ENCODE results near the gene POMGNT2.
"Not testable (repeated sequence)": the region's sequence is repeated elsewhere in the genome, so short reads cannot be mapped to it uniquely, and the experiment has no call there.

POMGNT2 gene

GRCh38 chr3:43075904-43076661, 29.8 kb downstream of the POMGNT2 start:
- DNase-seq (ENCODE audit: low spot score), result no peak

DNA sequence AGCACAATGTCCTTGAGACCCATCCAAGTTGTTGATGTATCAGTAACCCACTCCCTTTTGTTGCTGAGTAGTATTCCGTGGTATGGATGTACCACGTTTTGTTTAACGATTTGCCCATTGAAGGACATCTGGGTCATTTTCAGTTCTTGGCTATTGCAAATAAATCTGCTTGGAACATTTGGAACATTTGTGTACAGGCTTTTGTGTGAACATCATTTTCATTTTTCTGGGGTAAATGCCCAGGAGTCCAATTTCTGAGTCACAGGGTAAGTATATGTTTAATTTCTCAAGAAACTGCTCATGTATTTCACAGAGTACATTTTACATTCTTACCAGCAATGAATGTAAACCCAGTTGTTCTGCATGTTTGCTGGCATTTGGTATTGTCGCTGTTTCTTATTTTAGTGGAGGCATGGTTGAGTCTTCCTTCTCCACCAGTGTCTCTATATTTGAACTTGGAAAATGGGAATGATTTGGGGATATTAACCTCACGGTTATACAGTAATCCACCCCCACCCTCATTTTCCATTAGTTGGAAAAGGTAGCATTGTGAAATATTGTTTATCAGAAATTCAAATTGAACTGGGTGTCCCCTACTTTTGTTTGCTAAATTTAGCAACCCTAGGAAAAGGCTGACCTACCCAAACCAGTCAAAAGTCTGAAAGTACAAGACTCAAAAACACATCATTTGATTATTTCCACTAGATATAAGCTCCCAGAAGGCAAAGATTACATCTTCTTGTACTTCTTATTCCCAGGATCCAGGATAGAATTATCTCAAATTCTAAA, 30.8 kb downstream of the POMGNT2 start:
- no peak for DNase-seq (ENCODE audit: low spot score)

DNA sequence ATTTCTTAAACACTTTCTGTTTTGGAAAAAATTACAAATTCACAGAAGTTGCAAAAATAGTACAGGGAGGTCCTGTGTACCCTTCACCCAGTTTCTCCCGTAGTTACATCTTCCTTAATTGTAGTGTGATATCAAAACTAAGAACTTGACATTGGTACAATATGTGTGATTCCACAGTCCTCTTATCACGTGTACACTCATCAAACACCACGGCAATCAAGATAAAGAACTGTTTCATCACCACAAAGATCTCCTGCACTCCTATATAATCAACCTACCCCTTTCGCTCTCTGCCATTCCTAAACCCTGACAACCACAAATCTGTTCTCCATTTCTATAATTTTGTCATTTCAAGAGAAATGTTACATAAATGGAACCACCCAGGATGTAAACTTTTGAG, 31.4 kb downstream of the POMGNT2 start:
- no peak for DNase-seq (ENCODE audit: low spot score)

- no peak for DNase-seq (ENCODE audit: low spot score)
Measured at GRCh38 chr3:43073836-43074220, 32.1 kb downstream of the POMGNT2 start.

GRCh38 chr3:43073116-43073835, 32.6 kb downstream of the POMGNT2 start:
- DNase-seq (ENCODE audit: low spot score), result no peak

DNA sequence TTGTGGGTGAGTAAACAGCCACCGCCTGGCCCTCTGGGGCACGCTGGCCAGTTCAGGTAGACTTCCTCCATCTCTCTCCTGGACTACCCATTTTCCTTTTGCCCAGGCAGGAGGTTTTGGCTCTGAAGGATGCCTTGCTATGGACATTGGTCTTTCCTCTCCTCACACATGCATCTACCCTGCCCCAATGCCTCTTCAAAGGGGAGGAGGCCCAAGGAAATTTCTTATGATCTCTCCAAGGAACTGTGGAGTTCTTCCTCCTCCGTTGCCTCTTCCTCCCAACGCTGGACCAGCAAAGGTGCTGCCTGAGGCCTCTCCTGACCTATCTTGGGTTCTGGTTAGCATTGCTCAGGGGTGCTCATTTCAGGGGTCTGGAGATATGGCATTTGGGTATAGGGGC, 33.5 kb downstream of the POMGNT2 start:
- DNase-seq (ENCODE audit: low spot score), result no peak

- peak; percentile 46 for DNase-seq (ENCODE audit: low spot score)
Measured at GRCh38 chr3:43071313-43071893, 34.5 kb downstream of the POMGNT2 start.

- DNase-seq (ENCODE audit: low spot score), result not testable (repeated sequence)
Measured at GRCh38 chr3:43070670-43071069, 35.2 kb downstream of the POMGNT2 start.

DNA sequence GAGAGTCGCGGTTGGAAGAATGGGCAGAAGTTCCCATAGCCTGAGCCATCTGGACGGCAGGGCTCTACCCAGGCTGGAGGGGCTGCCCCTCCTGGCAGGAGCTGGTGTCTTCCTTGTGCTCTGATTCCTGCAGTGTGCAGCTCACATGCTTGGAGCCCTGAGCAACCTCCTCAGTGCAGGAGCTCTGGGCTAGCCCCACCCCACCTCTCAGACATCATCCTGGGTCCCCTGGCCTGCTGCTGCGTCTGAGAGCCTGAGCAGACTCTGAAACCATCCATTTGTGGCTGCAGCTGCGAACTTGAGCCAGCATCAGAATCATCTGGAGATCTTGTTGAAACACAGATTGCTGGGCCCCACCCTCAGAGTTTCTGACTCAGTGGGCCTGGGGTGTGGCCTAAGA, 42.8 kb downstream of the POMGNT2 start:
- no peak for DNase-seq (ENCODE audit: low spot score)

DNA sequence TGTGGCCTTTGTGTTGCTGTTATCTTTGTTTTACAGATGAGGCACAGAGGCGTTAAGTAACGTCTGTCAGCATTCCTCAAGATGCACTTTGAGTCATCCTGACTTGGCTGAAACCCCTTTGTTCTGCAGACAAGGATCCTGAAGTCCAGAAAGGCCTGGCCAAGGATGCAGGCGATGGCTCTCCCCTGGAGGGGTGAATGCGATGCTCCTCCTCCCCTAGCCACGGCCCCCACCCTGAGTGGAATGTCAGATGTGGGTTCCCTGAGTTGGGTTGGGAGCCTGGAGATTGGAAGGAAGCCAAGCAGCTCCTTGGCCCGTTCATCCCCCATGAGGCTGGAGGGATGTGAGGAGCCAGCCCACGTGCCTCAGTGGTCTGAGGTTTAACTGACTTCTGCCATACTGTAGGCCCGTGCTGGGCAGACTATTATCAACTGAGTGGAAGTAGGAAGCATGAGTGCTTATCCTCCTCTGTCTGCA, 43.3 kb downstream of the POMGNT2 start:
- DNase-seq (ENCODE audit: low spot score), result no peak

- no peak for DNase-seq (ENCODE audit: low spot score)
Measured at GRCh38 chr3:43062040-43062563, 43.8 kb downstream of the POMGNT2 start.

DNA sequence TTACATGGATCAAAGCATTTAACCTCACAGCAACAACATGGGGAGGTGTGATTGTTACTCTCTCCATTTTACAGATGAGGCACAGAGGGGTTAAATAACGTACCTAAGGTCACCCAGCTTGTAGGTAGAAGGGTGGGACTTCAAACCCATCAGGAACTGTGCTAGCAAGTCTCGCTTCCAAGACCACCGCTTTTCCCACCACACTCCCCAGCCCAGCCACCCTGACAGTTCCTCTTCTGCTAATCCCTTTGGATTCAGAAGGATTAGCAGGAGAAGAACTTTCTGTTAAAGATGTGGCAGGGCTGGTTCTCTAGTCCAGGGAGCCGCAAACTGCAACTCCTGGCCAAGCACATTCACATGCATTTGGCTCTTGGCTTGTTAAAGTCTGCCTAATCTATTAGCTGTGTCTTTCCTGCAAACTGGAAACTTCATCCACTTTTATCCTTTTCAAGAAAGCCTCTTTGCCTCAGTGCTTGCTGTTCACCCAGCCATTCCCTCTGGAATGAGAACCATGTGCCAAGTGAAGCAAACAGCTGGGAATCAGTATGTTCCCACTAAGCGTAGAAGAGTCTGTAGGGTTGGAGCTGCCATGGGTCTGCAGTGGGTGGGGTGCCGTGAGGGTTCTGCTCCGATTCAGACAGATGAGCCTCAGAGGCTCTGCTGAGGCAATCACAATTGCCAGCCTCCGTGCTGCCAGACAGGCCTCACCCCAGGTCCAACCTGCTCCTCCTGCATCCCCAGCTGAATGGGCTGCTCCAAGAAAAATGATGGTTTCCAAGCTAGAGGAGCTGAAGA, 44.6 kb downstream of the POMGNT2 start:
- DNase-seq (ENCODE audit: low spot score), result no peak

- DNase-seq (ENCODE audit: low spot score), result no peak
Measured at GRCh38 chr3:43059456-43059855, 46.4 kb downstream of the POMGNT2 start.

GRCh38 chr3:43055806-43056770, 49.8 kb downstream of the POMGNT2 start:
- DNase-seq (ENCODE audit: low spot score), result no peak

DNA sequence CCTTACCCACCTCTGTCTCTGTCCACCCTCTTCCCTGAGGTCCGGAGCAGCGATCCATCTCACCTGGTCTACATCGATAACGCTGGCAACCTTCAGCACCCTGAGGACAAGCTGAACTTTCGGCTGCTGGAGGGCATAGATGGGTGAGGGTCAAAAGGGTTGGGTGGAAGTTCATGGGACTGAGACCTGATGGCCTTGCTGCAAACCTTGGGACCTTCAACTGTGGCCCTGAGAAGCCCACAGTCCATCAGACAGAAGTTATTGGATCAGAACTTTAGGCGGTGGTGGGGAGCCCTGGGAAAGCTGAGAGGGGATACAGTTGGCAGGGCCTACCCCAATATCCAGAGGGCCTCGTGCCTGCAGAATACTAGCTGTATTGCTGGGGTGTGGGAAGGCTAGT, 50.5 kb downstream of the POMGNT2 start:
- no peak for DNase-seq (ENCODE audit: low spot score)

DNA sequence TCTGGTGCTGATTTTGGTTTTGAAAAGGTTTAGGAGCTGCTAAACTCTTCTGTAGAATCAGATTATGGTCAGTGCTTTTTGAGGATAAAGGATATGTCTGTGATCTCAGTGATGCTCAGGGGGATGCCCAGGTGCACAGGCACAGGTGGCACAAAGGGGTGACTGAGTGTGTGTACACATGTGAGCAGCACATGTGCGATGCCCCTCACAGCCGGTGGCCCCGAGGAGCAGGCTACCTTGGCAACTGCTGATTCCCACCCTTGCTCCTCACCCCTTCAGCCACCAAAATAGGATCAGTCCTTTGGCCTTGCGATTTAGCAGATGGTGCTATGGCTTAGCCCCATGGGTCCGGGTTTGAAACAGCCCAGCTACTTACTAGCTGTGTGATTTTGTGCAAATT, 51.1 kb downstream of the POMGNT2 start:
- no peak for DNase-seq (ENCODE audit: low spot score)

DNA sequence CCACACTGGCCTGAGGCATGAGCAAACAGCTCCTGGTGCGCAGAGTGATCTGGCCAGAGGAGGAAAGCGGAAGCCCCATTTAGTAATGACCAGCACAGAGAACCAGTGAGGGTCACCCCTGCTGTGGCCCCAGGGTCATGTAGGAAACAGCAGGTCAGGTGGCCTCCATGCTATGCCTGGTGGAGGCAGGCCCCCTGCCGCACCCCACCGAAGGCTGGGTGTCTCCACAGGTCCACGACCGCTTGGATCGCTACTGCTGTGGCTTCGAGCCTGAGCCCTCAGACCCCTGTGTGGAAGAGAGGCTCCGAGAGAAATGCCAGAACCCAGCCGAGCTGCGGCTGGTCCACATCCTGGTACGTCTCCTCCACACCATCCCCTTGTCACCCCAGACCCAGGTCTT, 52.6 kb downstream of the POMGNT2 start:
- no peak for DNase-seq (ENCODE audit: low spot score)

DNA sequence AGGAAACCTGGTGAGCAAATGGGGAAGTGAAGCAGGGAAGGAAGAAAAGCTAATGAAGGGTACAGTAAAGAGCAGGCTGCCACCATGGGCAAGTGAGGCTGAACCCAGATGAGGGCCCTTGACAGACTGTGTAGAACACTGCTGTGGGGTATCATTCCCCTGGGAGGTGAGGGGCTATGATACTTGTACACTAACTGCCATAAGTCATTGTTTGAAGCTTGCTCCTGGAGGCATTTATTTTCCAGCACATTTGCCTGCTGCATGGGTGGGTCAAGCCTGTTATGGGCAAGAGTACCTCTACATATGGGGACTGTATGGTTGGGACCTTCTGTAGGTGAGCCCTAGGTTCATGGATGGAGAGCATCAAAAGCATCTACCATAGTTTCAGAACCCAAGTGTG, 57.4 kb downstream of the POMGNT2 start:
- DNase-seq (ENCODE audit: low spot score), result no peak

DNA sequence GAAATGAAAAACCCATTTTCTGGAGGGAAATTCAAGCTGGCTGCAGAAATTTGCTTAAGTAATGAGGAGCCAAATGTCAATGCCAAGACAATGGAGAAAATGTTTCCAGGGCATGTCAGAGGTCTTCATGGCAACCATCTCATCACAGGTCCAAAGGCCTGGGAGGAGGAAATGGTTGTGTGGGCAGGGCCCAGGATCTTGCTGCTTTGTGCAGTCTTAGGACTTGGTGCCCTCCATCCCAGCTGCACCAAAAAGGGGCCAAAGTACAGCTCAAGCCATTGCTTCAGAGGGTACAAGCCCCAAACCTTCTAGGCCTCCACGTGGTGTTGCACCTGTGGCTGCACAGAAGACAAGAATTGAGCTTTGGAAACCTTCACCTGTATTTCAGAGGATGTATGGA, 59.3 kb downstream of the POMGNT2 start:
- no peak for DNase-seq (ENCODE audit: low spot score)

DNA sequence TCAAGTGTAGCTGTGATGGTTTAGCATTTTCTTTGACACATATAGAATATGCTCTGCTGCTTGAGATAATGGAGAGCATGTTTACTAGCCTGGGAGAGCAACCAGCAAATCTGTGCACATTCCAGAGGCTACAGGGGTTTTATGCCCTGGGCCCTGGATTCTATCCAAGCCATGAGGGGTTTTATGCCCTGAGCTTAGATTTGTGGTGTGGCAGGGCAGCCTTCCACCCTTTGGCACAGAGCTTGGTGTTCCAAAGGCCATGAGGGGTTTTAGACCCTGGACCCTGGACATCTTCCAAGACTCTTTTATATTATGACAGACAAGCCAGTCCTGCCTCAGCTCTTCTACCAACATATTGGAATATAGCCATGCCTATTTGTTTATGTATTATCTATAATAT, 60.8 kb downstream of the POMGNT2 start:
- DNase-seq (ENCODE audit: low spot score), result not testable (repeated sequence)
